ENCODE data around the gene WDR82.

WDR82 gene

GRCh38 chr3:52298149-52299098, 20.0 kb upstream of the WDR82 start:
- TF ChIP-seq CTCF (conservative IDR thresholded peaks at IDR 0.05) = no peak
- no peak overlapping the region for H3K27ac ChIP-seq

GRCh38 chr3:52297242-52298148, 19.0 kb upstream of the WDR82 start:
- H3K27ac ChIP-seq = no peak overlapping the region
- no peak for TF ChIP-seq CTCF (conservative IDR thresholded peaks at IDR 0.05)

GRCh38 chr3:52295671-52296208, 17.3 kb upstream of the WDR82 start:
- TF ChIP-seq CTCF (conservative IDR thresholded peaks at IDR 0.05) = no peak

GRCh38 chr3:52294320-52295150, 16.1 kb upstream of the WDR82 start:
- no peak for TF ChIP-seq CTCF (conservative IDR thresholded peaks at IDR 0.05)
- H3K27ac ChIP-seq = no peak overlapping the region

More at GRCh38 chr3:52295671-52296208, 17.3 kb upstream of the WDR82 start:
- no peak overlapping the region for H3K27ac ChIP-seq

GRCh38 chr3:52293491-52294319, 15.3 kb upstream of the WDR82 start:
- H3K27ac ChIP-seq = no peak overlapping the region
- TF ChIP-seq CTCF (conservative IDR thresholded peaks at IDR 0.05) = no peak

- H3K27ac ChIP-seq = no peak overlapping the region
- no peak for TF ChIP-seq CTCF (conservative IDR thresholded peaks at IDR 0.05)
Observed at GRCh38 chr3:52292247-52293065, 14.0 kb upstream of the WDR82 start.
